Measurements from ENCODE around the gene AMIGO2. TPM values are rescaled to one million over a fixed set of nuclear protein-coding genes. Genes with fewer than 3 reads are reported as not detected.

Gene AMIGO2
- total RNA-seq, 2 experiments from 2014 or later: 6.6 to 7.1 TPM

DNA sequence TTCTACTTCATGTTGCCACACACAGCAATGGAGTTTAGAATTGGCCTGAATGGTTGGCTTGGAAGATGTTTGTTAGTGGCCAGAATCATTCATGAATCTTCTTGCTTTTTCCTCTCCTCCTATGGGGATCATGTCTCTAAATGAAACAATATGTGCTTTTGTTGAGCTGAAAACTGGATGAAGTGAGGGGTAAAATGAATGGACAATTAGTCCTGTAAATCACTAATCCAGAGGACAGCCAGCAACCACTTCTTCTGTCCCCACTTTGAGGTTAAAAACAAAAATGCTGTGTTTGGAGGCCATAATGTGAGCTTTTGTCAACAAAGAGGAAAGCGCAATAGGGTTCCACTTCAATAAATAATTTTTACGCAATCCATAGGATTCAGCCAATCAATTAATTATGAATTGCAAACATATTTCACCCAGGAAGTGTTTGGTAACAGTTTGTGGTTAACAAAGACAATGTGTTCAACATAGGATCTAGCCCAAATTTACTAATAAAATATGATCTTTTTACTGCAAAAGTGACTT is 30.3 kb upstream of the AMIGO2 start:
- POLR2A ChIA-PET: interaction anchor here (0.9 kb wide), 1 partner anchor 19 kb away, joined by 3 read pairs; no protein-coding TSS in a partner anchor
- H3K27me3 Mint-ChIP-seq: no peaks in the 10 kb centered on the region
- no peaks in the 10 kb centered on the region for H3K9me3 Mint-ChIP-seq
- peaks cover 36% of the 10 kb centered on the region for H3K4me1 Mint-ChIP-seq
- CTCF ChIA-PET: no interaction called here
- no peak for DNase-seq
- H3K4me3 Mint-ChIP-seq: no peak overlapping the region
- H3K27ac Mint-ChIP-seq: no peak overlapping the region
- peaks cover 19% of the 10 kb centered on the region for H3K36me3 Mint-ChIP-seq (ENCODE audit: low read depth)

- H3K27ac Mint-ChIP-seq: no peak overlapping the region
- CTCF ChIA-PET: interaction anchor here (0.9 kb wide), 1 partner anchor 12 kb away, joined by 3 read pairs; no protein-coding TSS in a partner anchor
These were observed 28.2 kb upstream of the AMIGO2 start for GRCh38 chr12:47107926-47108325.

GRCh38 chr12:47107446-47107845 is 27.7 kb upstream of the AMIGO2 start:
- CTCF ChIA-PET: no interaction called here
- Mint-ChIP-seq H3K4me1 (peaks cover 25% of the 10 kb centered on the region), H3K36me3 (ENCODE audit: low read depth) (peaks cover 19% of the 10 kb centered on the region), H3K27me3 (no peaks in the 10 kb centered on the region), H3K4me3 (no peak overlapping the region), H3K9me3 (no peaks in the 10 kb centered on the region), H3K27ac (no peak overlapping the region)
- POLR2A ChIA-PET: interaction anchor here (1.0 kb wide), 1 partner anchor 22 kb away, joined by 3 read pairs; no protein-coding TSS in a partner anchor
- no peak for DNase-seq

More at GRCh38 chr12:47107926-47108325, 28.2 kb upstream of the AMIGO2 start:
- DNase-seq: no peak
- peaks cover 30% of the 10 kb centered on the region for H3K4me1 Mint-ChIP-seq
- H3K9me3 Mint-ChIP-seq: no peaks in the 10 kb centered on the region
- peaks cover 19% of the 10 kb centered on the region for H3K36me3 Mint-ChIP-seq (ENCODE audit: low read depth)
- POLR2A ChIA-PET: interaction anchor here (1.0 kb wide), 1 partner anchor 22 kb away, joined by 3 read pairs; no protein-coding TSS in a partner anchor
- no peak overlapping the region for H3K4me3 Mint-ChIP-seq
- H3K27me3 Mint-ChIP-seq: no peaks in the 10 kb centered on the region

DNA sequence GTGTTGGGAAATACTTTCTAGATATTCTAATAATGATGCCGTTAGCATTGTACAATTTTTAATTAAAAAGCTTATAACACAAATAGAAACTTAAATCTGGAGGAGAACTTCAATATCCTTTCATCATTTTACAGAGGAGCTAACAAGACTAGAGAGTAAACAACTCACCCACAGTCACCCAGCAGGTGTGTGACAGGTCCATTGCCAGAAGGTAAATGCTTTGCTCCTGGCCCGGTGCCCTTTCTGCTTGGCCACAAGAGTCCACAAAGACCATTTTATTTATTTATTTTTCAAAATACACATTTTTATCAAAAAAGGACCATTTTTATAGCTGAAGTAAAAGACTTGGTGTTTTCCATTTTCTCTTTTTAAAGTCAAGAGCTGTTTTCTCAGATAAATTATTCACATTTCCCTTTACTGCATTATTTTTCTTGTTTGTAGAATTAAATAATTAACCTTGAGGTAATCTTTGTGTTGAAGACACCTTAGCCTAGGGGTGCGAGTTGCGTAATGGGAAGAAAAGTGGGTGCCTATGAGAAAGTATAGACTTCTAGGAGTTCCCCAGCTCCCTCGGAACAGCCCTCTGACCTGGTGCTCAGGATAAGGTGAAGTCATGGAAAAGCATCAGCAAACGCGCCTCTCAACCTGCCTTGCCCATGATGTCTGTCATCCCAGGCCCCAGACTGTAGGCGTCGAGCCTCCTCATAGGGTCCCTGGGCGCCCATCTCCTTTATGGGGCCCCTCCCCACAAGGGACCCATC is 26.3 kb upstream of the AMIGO2 start:
- POLR2A ChIA-PET: no interaction called here
- no peak for DNase-seq
- H3K27me3 Mint-ChIP-seq: no peaks in the 10 kb centered on the region

DNA sequence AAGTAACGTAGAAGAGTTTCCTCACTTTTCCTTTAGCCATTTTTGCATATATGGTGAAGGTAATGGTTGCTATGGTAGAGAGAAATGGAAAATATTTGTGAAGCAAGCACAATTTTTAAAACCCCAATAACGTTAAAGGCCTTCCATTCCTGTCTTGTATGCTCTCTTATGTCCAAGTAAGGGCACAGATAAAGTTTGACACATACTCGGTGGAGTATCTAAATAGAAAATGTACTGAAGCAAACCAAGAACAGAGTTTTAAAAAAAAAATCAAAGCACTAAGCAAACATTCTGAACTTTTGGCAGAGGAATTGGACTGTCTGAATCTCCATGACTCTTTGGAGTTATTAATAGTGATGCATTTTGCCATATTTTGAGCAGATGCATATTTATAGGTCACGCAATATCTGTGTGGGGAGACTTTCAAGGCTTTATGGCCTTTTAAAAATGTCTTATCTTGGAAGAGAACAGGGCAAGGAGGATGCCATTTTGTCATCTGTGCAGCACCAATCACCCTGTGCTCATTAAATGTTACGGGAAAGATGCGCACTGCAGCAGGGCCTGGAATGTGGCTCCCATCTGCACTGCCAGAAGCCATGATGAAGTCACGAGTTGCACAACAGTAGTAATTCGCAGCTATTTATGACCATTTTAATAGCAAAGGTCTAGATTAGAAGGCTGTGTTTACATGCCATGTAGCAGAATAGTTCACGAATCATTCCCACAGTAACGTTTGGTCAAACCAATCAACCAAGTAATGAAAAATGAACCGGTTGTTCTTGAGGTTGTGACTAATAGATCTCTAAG is 23.3 kb upstream of the AMIGO2 start:
- Mint-ChIP-seq H3K4me3 (no peak overlapping the region), H3K27ac (no peak overlapping the region), H3K4me1 (no peaks in the 10 kb centered on the region), H3K9me3 (no peaks in the 10 kb centered on the region), H3K36me3 (ENCODE audit: low read depth) (peaks cover 3% of the 10 kb centered on the region), H3K27me3 (no peaks in the 10 kb centered on the region)
- CTCF ChIA-PET: no interaction called here
- DNase-seq: no peak
- POLR2A ChIA-PET: no interaction called here

More for the DNA sequence above, 26.3 kb upstream of the AMIGO2 start:
- Mint-ChIP-seq H3K4me3 (no peak overlapping the region), H3K4me1 (peaks cover 13% of the 10 kb centered on the region), H3K36me3 (ENCODE audit: low read depth) (peaks cover 19% of the 10 kb centered on the region), H3K9me3 (no peaks in the 10 kb centered on the region), H3K27ac (no peak overlapping the region)
- CTCF ChIA-PET: no interaction called here

DNA sequence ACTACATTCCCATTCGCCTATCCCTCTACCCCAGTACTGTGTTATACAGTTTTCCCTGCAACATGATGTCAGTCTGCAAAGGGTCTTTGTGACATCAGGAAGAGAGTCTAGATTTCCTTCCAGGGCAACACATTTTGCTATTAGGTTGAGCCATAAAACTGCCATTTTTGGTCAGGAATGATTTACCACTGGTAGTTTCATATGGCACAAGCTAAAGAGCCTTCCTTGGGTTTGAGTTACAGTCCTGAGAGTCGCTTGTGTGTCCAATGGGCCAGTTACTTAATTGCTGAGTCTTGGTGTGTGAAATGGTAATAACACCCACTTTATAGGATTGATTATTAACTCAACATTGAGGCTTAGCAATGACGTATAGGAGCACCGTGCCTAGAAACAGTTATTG is 22.6 kb upstream of the AMIGO2 start:
- H3K36me3 Mint-ChIP-seq (ENCODE audit: low read depth): peaks cover 3% of the 10 kb centered on the region
- ChIA-PET CTCF (no interaction called here), POLR2A (interaction anchor here (0.6 kb wide), 1 partner anchor 229 kb away, joined by 3 read pairs; no protein-coding TSS in a partner anchor)
- no peak overlapping the region for H3K27ac Mint-ChIP-seq
- no peak overlapping the region for H3K4me3 Mint-ChIP-seq
- H3K9me3 Mint-ChIP-seq: no peaks in the 10 kb centered on the region
- H3K27me3 Mint-ChIP-seq: no peaks in the 10 kb centered on the region
- DNase-seq: no peak
- no peaks in the 10 kb centered on the region for H3K4me1 Mint-ChIP-seq

- Mint-ChIP-seq H3K4me3 (no peak overlapping the region), H3K27ac (no peak overlapping the region), H3K27me3 (no peaks in the 10 kb centered on the region), H3K36me3 (ENCODE audit: low read depth) (no peaks in the 10 kb centered on the region), H3K9me3 (no peaks in the 10 kb centered on the region), H3K4me1 (no peaks in the 10 kb centered on the region)
- POLR2A ChIA-PET: no interaction called here
- CTCF ChIA-PET: no interaction called here
- DNase-seq: no peak
These were observed 20.4 kb upstream of the AMIGO2 start for GRCh38 chr12:47100160-47100559.

DNA sequence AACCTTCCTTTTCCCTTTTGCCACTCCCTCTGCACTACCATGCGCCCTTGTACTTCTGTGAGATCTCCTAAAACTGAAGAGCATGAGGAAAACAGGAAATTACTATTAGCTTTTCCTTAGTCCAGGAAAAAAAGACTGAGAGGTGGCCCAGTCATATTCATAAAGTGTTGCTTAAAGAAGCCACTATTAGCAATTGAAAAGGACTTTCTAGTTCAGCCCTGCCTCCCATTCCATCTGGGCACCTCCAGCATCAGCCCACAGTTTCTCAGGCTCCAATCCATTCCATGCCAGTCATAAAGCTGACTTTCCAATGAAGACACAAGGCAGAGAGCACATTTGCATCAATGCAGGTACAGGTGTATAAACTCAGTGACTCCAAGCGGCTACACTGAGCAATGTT is 19.9 kb upstream of the AMIGO2 start:
- Mint-ChIP-seq H3K27me3 (no peaks in the 10 kb centered on the region), H3K4me1 (no peaks in the 10 kb centered on the region), H3K27ac (no peak overlapping the region), H3K36me3 (ENCODE audit: low read depth) (no peaks in the 10 kb centered on the region), H3K4me3 (no peak overlapping the region), H3K9me3 (no peaks in the 10 kb centered on the region)
- POLR2A ChIA-PET: no interaction called here
- DNase-seq: no peak
- CTCF ChIA-PET: no interaction called here

- no peak for DNase-seq
- Mint-ChIP-seq H3K4me3 (no peak overlapping the region), H3K9me3 (no peaks in the 10 kb centered on the region), H3K4me1 (no peaks in the 10 kb centered on the region), H3K27me3 (no peaks in the 10 kb centered on the region), H3K27ac (no peak overlapping the region), H3K36me3 (ENCODE audit: low read depth) (no peaks in the 10 kb centered on the region)
- ChIA-PET CTCF (no interaction called here), POLR2A (no interaction called here)
These were observed 18.3 kb upstream of the AMIGO2 start for GRCh38 chr12:47098099-47098498.

DNA sequence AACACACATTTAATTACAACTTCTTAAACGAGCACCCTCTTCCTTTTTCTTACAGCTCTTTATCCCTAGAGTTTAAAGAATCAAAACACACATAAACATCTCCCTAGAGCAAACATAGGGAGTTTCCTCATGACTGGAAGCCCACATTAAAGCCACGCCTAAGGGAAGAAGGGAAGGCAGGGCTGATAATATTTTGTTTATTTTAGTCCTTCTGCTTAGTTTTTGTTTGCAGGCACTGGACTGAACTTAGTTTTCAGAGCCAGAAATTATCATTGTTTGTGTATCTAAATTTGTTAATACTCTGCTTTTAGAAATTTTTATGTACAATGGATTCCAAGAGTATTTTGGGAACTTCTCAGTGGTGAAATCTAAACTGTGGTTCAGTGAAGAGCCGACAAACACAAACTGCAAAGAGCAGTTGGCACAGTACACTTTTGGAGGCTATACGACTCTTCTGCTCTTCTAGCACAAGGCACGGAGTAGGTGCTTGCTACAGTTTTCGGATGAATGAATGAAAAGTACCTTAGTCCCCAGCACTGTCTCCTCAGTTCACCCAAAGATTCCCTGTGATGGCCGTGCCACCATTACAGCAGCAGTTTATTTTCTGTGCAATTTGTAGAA is 17.6 kb upstream of the AMIGO2 start:
- Mint-ChIP-seq H3K27ac (no peak overlapping the region), H3K36me3 (ENCODE audit: low read depth) (no peaks in the 10 kb centered on the region), H3K4me3 (no peak overlapping the region), H3K9me3 (no peaks in the 10 kb centered on the region), H3K4me1 (no peaks in the 10 kb centered on the region), H3K27me3 (no peaks in the 10 kb centered on the region)
- CTCF ChIA-PET: no interaction called here
- no peak for DNase-seq
- POLR2A ChIA-PET: no interaction called here

DNA sequence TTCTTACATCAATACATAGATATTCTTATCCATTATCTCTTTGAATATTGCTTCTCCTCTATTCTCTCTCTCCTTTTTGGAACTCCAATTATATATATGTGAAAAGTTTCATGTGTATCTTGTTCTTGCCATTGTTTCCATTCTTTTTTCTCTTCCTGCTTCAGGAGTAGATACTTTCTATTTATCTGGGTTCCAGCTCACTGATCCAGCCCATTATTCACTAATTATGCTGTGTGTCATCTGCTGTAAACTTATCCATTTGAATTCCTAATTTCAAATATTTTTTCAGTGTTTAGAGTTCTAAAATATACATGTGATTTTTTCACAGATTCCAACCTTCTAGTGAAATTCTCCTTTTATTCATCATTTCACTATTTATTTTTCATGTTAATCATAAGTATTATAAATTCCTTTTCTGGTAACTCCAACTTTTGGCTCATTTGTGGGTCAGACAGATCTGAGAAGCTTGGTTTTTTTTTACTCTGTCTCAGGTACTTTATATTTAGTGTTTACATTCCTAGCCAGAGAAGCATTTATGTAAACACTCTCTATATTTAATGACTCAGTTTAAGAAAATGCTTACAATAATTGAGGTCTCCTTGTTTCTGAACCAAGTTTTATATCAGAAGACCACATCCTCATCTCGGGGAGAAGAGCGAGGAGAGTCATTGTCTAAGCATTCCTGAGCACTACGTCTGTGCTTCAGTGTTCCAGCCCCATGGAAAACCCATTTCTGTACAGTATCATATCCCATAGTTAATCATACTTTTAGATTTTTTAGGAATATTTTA is 15.9 kb upstream of the AMIGO2 start:
- no peak overlapping the region for H3K4me3 Mint-ChIP-seq
- H3K27me3 Mint-ChIP-seq: no peaks in the 10 kb centered on the region
- H3K27ac Mint-ChIP-seq: no peak overlapping the region
- H3K9me3 Mint-ChIP-seq: peaks cover under 1% of the 10 kb centered on the region
- no peaks in the 10 kb centered on the region for H3K4me1 Mint-ChIP-seq
- DNase-seq: no peak
- H3K36me3 Mint-ChIP-seq (ENCODE audit: low read depth): no peaks in the 10 kb centered on the region
- POLR2A ChIA-PET: no interaction called here
- CTCF ChIA-PET: no interaction called here

- Mint-ChIP-seq H3K4me3 (no peak overlapping the region), H3K27ac (no peak overlapping the region), H3K27me3 (no peaks in the 10 kb centered on the region), H3K4me1 (no peaks in the 10 kb centered on the region), H3K9me3 (peaks cover 5% of the 10 kb centered on the region), H3K36me3 (ENCODE audit: low read depth) (peaks cover 3% of the 10 kb centered on the region)
- POLR2A ChIA-PET: no interaction called here
- CTCF ChIA-PET: no interaction called here
- DNase-seq: no peak
These were observed 15.0 kb upstream of the AMIGO2 start for GRCh38 chr12:47094804-47095203.

All from activated CD4-positive, alpha-beta memory T cell treated with anti-CD3 and anti-CD28 coated beads, Interleukin-2, amount 10 ng/mL, durations not matched to agents 7 days and 5 days (primary cell).